ENCODE measurements around the gene C1orf21.

Gene C1orf21

DNA sequence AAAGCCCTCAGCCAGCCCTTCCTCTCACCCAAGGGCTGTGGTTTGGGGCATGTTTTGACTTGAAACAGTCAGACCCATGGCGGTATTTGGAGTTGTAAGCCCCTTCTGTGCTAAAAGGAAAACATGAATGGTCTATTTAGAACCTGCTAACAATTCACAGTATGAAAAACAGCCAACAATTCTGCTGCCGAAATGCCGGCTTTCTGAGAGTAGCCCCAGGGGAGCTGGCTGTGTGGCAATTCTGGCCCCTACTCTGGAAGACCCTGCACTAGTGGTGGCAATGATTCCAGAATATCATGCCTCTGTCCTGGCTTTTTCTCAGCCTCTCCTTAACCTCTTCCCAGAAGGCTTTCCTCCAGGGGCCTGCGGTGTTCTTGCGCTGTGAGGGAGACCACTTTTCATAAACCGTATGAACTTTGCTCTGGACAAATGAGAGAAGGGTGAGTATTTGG is 249.2 kb downstream of the C1orf21 start:
- Histone ChIP-seq H3K27me3 (ENCODE audit: insufficient read depth, low read length) (peaks cover 41% of the 10 kb centered on the region), H3K4me3 (ENCODE audit: low read depth, low read length) (no peak overlapping the region), H3K27ac (ENCODE audit: low read depth, low read length) (no peak overlapping the region), H3K79me2 (ENCODE audit: control insufficient read depth, insufficient read depth, low read length, unreplicated experiment) (no peaks in the 10 kb centered on the region), H3K4me1 (ENCODE audit: control insufficient read depth, insufficient read depth, low read length, unreplicated experiment) (no peaks in the 10 kb centered on the region), H3K36me3 (ENCODE audit: insufficient read depth, low read length) (no peaks in the 10 kb centered on the region), H2AFZ (ENCODE audit: low read length, unreplicated experiment) (no peak overlapping the region)

DNA sequence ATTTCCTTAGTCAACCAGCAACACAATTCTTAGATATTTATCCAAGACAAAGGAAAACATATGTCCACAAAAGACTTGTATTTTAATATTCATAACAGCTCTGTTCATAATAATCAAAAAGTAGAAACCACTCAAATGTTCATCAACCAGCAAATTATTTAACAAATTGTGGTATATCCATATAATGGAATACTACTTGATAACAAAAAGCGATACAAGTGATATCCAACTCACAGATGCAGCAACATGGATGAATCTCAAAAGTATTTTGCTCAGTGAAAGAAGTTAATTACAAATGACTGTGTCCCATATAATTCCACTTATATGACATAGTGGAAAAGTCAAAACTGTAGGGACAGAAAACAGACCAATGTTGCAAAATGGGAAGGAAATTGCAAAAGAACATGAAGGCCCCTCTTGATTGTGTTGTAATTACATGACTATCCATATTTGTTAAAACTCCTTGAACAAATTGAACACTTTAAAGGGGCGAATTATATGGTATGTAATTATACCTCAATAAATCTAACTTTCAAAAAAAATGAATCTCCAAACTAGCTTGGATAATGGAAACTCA is 250.9 kb downstream of the C1orf21 start:
- Histone ChIP-seq H3K27me3 (ENCODE audit: insufficient read depth, low read length) (peaks cover 51% of the 10 kb centered on the region), H3K4me1 (ENCODE audit: control insufficient read depth, insufficient read depth, low read length, unreplicated experiment) (no peaks in the 10 kb centered on the region), H3K27ac (ENCODE audit: low read depth, low read length) (no peak overlapping the region), H3K79me2 (ENCODE audit: control insufficient read depth, insufficient read depth, low read length, unreplicated experiment) (no peaks in the 10 kb centered on the region), H2AFZ (ENCODE audit: low read length, unreplicated experiment) (no peak overlapping the region), H3K36me3 (ENCODE audit: insufficient read depth, low read length) (no peaks in the 10 kb centered on the region), H3K4me3 (ENCODE audit: low read depth, low read length) (no peak overlapping the region)

DNA sequence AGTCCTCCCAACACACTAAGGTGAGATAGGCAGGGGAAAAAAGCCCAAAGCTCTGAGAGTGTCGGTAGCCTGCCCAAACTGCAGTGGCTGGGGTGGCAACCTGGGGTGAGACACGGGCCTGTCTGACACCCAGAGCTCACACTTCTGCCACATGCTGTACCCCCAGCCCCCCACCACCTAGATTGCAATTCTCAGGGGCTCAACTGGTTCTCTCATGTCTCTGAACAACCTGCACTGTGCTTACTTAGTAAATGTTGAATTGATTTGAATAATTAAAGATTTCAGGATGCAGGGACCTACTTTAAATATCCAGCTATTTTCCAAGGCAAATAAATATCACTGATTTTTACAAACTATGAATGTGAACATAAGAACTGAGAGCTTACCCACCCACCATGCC is 252.4 kb downstream of the C1orf21 start:
- H2AFZ ChIP-seq (ENCODE audit: low read length, unreplicated experiment): no peak overlapping the region
- no peak overlapping the region for H3K27ac ChIP-seq (ENCODE audit: low read depth, low read length)
- H3K4me1 ChIP-seq (ENCODE audit: control insufficient read depth, insufficient read depth, low read length, unreplicated experiment): no peaks in the 10 kb centered on the region
- no peaks in the 10 kb centered on the region for H3K79me2 ChIP-seq (ENCODE audit: control insufficient read depth, insufficient read depth, low read length, unreplicated experiment)
- no peak overlapping the region for H3K4me3 ChIP-seq (ENCODE audit: low read depth, low read length)
- peaks cover 52% of the 10 kb centered on the region for H3K27me3 ChIP-seq (ENCODE audit: insufficient read depth, low read length)
- no peaks in the 10 kb centered on the region for H3K36me3 ChIP-seq (ENCODE audit: insufficient read depth, low read length)

DNA sequence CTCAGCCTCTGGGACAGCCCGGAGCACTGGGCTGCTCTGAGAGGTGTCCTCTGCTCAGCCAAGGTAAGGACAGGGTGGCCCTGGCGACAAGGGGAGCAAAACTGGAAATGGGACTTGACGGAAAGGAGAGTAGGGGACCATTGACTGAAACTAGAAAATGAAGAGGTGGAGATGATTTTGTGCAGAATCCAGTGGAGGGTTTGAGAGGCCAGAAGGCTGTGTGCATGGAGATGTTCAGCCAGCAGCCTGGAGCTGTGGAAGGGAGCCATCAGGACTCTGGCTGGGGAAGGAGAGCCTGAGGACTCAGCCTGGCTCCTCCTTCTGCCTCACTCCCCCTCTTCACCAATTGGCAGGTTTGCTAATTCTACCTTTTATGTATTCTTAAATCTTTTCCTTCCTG is 253.7 kb downstream of the C1orf21 start:
- H3K4me3 ChIP-seq (ENCODE audit: low read depth, low read length): no peak overlapping the region
- no peaks in the 10 kb centered on the region for H3K4me1 ChIP-seq (ENCODE audit: control insufficient read depth, insufficient read depth, low read length, unreplicated experiment)
- no peaks in the 10 kb centered on the region for H3K79me2 ChIP-seq (ENCODE audit: control insufficient read depth, insufficient read depth, low read length, unreplicated experiment)
- no peak overlapping the region for H3K27ac ChIP-seq (ENCODE audit: low read depth, low read length)
- H3K27me3 ChIP-seq (ENCODE audit: insufficient read depth, low read length): peaks cover 42% of the 10 kb centered on the region
- no peak overlapping the region for H2AFZ ChIP-seq (ENCODE audit: low read length, unreplicated experiment)
- H3K36me3 ChIP-seq (ENCODE audit: insufficient read depth, low read length): no peaks in the 10 kb centered on the region

DNA sequence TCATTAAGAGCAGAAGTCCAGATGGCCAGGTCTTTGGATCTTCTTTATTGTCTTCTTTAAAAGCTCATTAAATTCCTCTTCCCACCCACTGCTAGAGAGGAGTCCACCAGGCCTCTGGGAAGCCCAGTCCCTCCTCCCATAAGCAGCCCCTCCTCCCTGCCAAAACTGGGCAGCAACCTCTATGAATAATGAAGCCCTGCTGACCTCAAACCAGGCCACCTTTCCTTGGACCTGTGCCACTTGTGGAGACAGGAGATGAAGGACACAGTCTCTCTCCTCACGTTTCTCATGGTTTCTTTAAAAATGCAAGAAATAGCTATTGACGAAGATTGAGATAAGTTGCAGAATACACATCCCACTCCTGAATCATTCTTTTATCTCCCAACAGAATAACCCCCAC is 255.1 kb downstream of the C1orf21 start:
- H3K4me3 ChIP-seq (ENCODE audit: low read depth, low read length): no peak overlapping the region
- no peaks in the 10 kb centered on the region for H3K36me3 ChIP-seq (ENCODE audit: insufficient read depth, low read length)
- H3K79me2 ChIP-seq (ENCODE audit: control insufficient read depth, insufficient read depth, low read length, unreplicated experiment): no peaks in the 10 kb centered on the region
- H3K4me1 ChIP-seq (ENCODE audit: control insufficient read depth, insufficient read depth, low read length, unreplicated experiment): no peaks in the 10 kb centered on the region
- no peak overlapping the region for H3K27ac ChIP-seq (ENCODE audit: low read depth, low read length)
- H3K27me3 ChIP-seq (ENCODE audit: insufficient read depth, low read length): peaks cover 35% of the 10 kb centered on the region
- no peak overlapping the region for H2AFZ ChIP-seq (ENCODE audit: low read length, unreplicated experiment)

DNA sequence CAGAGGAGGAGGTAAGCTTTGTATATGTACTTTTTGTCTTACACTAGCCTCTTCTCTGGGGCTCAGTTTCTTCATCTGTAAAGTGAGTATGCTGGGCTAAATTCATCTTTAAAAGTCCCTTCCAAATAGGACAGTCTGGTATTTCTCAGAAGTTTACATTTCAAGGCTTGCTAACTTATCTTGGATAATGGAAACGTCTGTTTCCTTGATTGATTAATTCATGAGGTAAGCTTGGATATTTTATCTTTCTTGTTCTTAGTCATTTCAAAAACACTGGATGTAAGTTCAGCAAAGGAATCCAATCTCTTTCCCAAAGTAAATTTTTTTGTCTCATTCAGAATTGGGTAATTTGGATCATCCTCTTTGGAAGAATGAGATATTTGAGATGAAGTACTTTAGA is 256.8 kb downstream of the C1orf21 start:
- Histone ChIP-seq H3K4me3 (ENCODE audit: low read depth, low read length) (no peak overlapping the region), H2AFZ (ENCODE audit: low read length, unreplicated experiment) (no peak overlapping the region), H3K27ac (ENCODE audit: low read depth, low read length) (no peak overlapping the region), H3K4me1 (ENCODE audit: control insufficient read depth, insufficient read depth, low read length, unreplicated experiment) (no peaks in the 10 kb centered on the region), H3K27me3 (ENCODE audit: insufficient read depth, low read length) (peaks cover 35% of the 10 kb centered on the region), H3K36me3 (ENCODE audit: insufficient read depth, low read length) (no peaks in the 10 kb centered on the region), H3K79me2 (ENCODE audit: control insufficient read depth, insufficient read depth, low read length, unreplicated experiment) (no peaks in the 10 kb centered on the region)

DNA sequence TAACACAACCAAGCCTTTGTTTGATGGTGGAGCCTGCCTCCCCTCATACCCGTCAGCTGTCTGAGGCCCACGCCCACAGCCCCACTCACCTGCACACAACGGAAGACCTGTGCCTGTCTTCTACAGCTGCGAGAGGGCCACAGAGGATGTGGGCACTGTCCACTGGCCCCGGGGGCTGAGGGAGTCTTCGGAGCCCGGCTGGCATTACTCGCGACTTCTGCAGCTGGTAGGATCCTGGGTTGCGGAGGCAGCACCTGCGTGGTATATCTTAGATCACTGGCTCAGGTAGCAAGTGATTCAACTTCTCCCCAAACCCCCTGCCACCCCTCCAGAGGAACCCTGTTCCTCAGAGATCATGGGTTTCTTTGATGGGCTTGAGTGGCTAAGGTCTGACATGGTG is 257.9 kb downstream of the C1orf21 start:
- no peaks in the 10 kb centered on the region for H3K79me2 ChIP-seq (ENCODE audit: control insufficient read depth, insufficient read depth, low read length, unreplicated experiment)
- H2AFZ ChIP-seq (ENCODE audit: low read length, unreplicated experiment): no peak overlapping the region
- H3K27me3 ChIP-seq (ENCODE audit: insufficient read depth, low read length): peaks cover 35% of the 10 kb centered on the region
- H3K4me3 ChIP-seq (ENCODE audit: low read depth, low read length): no peak overlapping the region
- H3K36me3 ChIP-seq (ENCODE audit: insufficient read depth, low read length): no peaks in the 10 kb centered on the region
- H3K27ac ChIP-seq (ENCODE audit: low read depth, low read length): no peak overlapping the region
- no peaks in the 10 kb centered on the region for H3K4me1 ChIP-seq (ENCODE audit: control insufficient read depth, insufficient read depth, low read length, unreplicated experiment)

DNA sequence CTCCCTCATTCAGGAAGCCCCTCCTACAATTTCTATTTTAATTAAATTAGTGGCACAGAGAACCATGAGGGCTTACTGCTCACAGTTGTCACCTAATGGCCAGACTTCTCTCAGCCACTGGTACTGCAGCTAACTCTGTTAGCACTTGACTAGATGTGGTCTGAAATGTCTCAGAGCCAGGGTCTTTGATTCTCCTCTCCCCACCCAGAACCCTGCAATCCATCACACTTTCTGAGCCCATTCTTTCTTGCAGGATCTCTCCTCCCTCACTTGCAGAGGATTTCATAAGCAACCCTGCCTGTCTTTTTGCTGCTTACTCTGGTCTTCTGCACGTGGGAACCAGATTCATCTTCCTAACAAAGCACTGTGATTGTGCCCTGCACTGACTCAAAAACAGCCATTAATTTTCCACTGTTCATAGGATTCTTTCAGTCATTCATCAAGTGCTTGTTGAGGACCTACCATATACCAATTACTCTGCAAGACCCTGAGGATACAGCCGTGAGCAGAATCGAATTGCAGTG is 259.4 kb downstream of the C1orf21 start:
- no peak overlapping the region for H3K4me3 ChIP-seq (ENCODE audit: low read depth, low read length)

DNA sequence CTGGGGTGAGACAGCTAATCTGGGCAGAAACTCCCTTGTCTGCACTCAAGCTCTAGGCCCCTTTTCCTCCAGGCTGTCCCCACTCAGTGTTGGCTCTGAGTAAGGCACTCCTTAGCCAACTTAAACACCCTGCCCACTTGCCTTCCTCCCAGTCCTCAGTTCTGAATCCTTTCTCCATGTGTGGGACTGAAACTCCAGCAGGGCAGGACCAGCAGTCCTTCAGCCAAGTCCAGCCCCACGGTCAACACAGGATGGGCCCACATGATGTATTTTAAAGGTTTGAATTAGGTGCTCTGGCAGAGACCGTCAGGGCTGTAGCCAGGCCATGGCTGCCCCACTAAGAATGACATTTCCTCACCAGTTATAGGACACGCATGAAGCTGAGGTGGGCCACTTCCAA is 260.0 kb downstream of the C1orf21 start:
- H3K27me3 ChIP-seq (ENCODE audit: insufficient read depth, low read length): peaks cover 38% of the 10 kb centered on the region
- no peaks in the 10 kb centered on the region for H3K4me1 ChIP-seq (ENCODE audit: control insufficient read depth, insufficient read depth, low read length, unreplicated experiment)
- no peak overlapping the region for H3K4me3 ChIP-seq (ENCODE audit: low read depth, low read length)
- no peaks in the 10 kb centered on the region for H3K79me2 ChIP-seq (ENCODE audit: control insufficient read depth, insufficient read depth, low read length, unreplicated experiment)
- H3K36me3 ChIP-seq (ENCODE audit: insufficient read depth, low read length): no peaks in the 10 kb centered on the region
- no peak overlapping the region for H3K27ac ChIP-seq (ENCODE audit: low read depth, low read length)
- H2AFZ ChIP-seq (ENCODE audit: low read length, unreplicated experiment): no peak overlapping the region

More for the DNA sequence above, 259.4 kb downstream of the C1orf21 start:
- Histone ChIP-seq H3K27me3 (ENCODE audit: insufficient read depth, low read length) (peaks cover 38% of the 10 kb centered on the region), H3K36me3 (ENCODE audit: insufficient read depth, low read length) (no peaks in the 10 kb centered on the region), H3K79me2 (ENCODE audit: control insufficient read depth, insufficient read depth, low read length, unreplicated experiment) (no peaks in the 10 kb centered on the region), H3K27ac (ENCODE audit: low read depth, low read length) (no peak overlapping the region), H2AFZ (ENCODE audit: low read length, unreplicated experiment) (no peak overlapping the region), H3K4me1 (ENCODE audit: control insufficient read depth, insufficient read depth, low read length, unreplicated experiment) (no peaks in the 10 kb centered on the region)

DNA sequence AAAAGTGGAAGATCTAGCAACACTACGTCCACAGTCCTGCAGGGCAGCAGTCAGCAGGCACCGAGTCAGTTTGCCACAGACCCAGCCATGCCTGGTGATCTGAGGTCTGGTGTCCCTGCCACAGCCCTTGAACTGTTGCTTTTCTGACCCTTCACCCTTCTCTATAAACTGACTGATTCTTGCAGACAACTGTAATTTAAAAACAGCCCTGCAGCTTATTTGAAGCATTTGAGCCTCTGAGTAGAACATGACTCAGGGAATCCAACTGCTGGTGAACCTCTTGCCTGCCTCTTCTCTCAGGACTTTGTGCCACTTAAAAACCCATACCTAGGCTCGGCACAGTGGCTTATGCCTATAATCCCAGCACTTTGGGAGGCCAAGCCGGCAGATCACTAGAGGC is 260.6 kb downstream of the C1orf21 start:
- no peaks in the 10 kb centered on the region for H3K4me1 ChIP-seq (ENCODE audit: control insufficient read depth, insufficient read depth, low read length, unreplicated experiment)
- peaks cover 35% of the 10 kb centered on the region for H3K27me3 ChIP-seq (ENCODE audit: insufficient read depth, low read length)
- no peaks in the 10 kb centered on the region for H3K36me3 ChIP-seq (ENCODE audit: insufficient read depth, low read length)
- no peak overlapping the region for H2AFZ ChIP-seq (ENCODE audit: low read length, unreplicated experiment)
- H3K4me3 ChIP-seq (ENCODE audit: low read depth, low read length): no peak overlapping the region
- no peak overlapping the region for H3K27ac ChIP-seq (ENCODE audit: low read depth, low read length)
- no peaks in the 10 kb centered on the region for H3K79me2 ChIP-seq (ENCODE audit: control insufficient read depth, insufficient read depth, low read length, unreplicated experiment)

DNA sequence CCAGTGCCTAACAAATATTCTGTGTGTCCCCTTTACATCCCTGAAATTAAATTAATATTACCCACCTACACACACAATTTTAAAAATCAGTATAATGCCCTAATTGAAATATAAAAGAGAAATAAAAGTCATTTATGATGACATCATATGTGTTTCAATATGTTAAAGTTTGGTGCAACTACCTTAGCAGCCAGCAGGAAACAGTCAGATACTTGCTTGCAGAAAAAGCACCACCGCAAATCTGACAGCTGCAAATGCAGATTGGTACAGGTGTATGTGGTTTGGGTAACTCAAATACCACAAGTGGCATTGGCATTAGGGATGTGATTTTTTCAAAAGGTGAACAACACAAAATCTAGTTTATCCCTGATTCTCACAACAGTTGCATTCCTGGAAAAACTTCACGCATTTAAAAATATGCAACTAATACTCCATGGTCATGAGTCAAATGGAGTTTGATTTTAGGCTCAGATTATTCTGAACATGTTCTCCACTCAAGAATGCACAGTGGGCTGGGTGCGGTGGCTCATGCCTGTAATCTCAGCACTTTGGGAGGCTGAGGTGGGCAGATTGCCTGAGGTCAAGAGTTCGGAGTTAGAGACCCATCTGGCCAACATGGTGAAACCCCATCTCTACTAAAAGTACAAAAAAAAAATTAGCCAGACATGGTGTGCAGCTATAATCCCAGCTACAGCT is 261.5 kb downstream of the C1orf21 start:
- Histone ChIP-seq H3K27ac (ENCODE audit: low read depth, low read length) (no peak overlapping the region), H3K27me3 (ENCODE audit: insufficient read depth, low read length) (peaks cover 31% of the 10 kb centered on the region), H2AFZ (ENCODE audit: low read length, unreplicated experiment) (no peak overlapping the region), H3K79me2 (ENCODE audit: control insufficient read depth, insufficient read depth, low read length, unreplicated experiment) (no peaks in the 10 kb centered on the region), H3K4me3 (ENCODE audit: low read depth, low read length) (no peak overlapping the region), H3K4me1 (ENCODE audit: control insufficient read depth, insufficient read depth, low read length, unreplicated experiment) (no peaks in the 10 kb centered on the region), H3K36me3 (ENCODE audit: insufficient read depth, low read length) (no peaks in the 10 kb centered on the region)
